Measurements from ENCODE around the gene ATP5ME.

ATP5ME gene

DNA sequence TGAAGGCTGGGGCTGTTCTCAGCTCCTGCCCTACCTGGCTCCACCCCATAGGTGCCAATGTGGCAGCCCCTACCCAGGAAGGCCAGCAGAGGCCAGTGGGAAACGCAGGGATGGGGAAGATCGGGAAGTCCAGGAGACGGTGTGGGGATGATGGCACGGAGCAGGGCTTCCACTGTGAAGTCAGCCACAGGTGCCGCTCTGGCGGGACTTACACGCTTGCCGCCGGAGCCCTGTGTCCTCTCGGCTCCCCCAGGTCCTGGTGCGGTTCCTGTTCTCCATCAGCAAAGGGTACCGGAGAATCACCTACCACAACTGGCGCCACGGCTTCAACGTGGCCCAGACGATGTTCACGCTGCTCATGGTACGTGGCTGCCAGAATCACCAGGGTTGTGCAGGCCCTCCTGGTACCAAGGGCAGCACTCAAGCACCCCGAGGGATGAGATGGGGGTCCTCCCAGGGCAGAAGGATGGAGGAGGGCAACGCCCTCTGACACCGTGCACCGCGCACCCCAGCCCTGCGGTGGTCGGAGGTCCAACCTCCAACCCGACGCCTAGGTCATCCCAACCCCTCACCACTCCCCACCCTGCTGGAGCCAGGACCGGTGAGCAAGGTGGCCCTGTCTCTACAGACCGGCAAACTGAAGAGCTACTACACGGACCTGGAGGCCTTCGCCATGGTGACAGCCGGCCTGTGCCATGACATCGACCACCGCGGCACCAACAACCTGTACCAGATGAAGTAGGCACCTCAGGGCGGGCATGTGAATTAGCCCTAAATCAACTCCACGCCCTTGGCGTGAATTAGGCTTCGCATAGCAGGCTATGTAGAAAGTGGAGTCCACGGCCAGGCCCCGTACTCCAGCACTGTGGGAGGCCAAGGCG lies 12.0 kb downstream of the ATP5ME start:
- no peak overlapping the region for H3K4me3 ChIP-seq (replicated peaks in 1 of 2; ENCODE audit: low read depth in 2 of 2, low read length in 2 of 2)
- DNase-seq (ENCODE audit: low read depth in 2 of 2) = no peak
- TF ChIP-seq, protein P1, sequence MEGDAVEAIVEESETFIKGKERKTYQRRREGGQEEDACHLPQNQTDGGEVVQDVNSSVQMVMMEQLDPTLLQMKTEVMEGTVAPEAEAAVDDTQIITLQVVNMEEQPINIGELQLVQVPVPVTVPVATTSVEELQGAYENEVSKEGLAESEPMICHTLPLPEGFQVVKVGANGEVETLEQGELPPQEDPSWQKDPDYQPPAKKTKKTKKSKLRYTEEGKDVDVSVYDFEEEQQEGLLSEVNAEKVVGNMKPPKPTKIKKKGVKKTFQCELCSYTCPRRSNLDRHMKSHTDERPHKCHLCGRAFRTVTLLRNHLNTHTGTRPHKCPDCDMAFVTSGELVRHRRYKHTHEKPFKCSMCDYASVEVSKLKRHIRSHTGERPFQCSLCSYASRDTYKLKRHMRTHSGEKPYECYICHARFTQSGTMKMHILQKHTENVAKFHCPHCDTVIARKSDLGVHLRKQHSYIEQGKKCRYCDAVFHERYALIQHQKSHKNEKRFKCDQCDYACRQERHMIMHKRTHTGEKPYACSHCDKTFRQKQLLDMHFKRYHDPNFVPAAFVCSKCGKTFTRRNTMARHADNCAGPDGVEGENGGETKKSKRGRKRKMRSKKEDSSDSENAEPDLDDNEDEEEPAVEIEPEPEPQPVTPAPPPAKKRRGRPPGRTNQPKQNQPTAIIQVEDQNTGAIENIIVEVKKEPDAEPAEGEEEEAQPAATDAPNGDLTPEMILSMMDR (IDR thresholded peaks at IDR 0.05; ENCODE audit: low read depth, low read length) = no peak

DNA sequence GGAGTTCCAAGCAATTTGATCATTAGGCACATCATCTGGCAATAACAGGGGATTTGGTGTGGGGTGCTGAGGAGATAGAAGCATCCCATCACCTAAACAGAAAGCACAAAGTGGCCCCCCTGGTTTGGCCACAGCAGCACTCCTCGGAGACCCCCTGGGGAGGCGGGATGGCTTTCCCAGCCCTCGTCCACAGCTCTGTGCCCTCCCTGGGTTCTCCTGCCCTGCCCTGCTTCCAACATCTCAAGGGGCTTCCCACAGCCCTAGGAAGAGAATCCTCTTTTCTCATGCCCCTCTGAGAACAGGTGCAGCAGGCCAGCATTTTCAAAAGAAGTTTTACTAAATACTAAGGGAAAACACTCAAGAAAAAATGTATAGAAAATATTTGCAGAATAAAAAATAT lies 12.8 kb downstream of the ATP5ME start:
- TF ChIP-seq, protein P1 (IDR thresholded peaks at IDR 0.05; ENCODE audit: low read depth, low read length) = no peak
- DNase-seq (ENCODE audit: low read depth in 2 of 2) = no peak
- H3K4me3 ChIP-seq (replicated peaks in 1 of 2; ENCODE audit: low read depth in 2 of 2, low read length in 2 of 2) = no peak overlapping the region

DNA sequence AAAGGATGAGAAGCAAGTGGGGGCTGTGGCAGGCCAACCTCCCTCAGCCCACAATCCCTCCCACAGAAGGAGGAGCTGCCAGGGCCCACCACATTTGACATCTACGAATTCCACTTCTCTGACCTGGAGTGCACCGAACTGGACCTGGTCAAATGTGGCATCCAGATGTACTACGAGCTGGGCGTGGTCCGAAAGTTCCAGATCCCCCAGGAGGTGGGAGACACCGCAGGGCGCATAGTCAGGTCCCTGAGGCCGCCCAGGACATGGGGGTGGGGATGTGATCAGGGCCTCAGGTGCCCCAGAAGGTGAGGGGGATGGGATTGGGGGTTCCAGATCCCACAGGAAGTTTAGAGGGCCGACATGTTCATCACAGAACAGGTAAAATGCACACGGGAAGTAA lies 13.7 kb downstream of the ATP5ME start:
- no peak for DNase-seq (ENCODE audit: low read depth in 2 of 2)
- TF ChIP-seq, protein P1 (IDR thresholded peaks at IDR 0.05; ENCODE audit: low read depth, low read length) = no peak

DNA sequence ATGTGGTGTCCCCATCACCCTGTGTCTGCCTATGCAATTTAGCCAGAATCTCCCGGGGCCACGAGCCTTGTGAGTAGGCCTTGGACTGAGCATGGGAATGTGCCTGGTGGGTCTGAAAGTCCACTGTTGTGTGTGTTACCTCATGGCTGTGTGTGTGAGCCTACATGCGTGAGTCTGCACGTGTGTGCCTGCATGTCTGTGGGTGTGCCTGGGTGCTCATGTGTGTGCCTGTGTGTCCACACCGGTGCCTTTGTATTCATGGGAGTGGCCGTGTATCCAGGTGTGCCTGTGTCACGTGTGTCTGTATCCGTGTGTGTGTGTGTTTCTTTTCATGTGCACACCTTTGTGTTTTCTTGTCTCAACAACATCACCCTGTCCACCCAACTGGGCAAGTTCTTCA lies 14.2 kb downstream of the ATP5ME start:
- no peak for DNase-seq (ENCODE audit: low read depth in 2 of 2)
- no peak overlapping the region for H3K4me3 ChIP-seq (replicated peaks in 1 of 2; ENCODE audit: low read depth in 2 of 2, low read length in 2 of 2)
- TF ChIP-seq, protein P1 (IDR thresholded peaks at IDR 0.05; ENCODE audit: low read depth, low read length) = no peak

More for the DNA sequence above, 13.7 kb downstream of the ATP5ME start:
- H3K4me3 ChIP-seq (replicated peaks in 1 of 2; ENCODE audit: low read depth in 2 of 2, low read length in 2 of 2) = no peak overlapping the region

DNA sequence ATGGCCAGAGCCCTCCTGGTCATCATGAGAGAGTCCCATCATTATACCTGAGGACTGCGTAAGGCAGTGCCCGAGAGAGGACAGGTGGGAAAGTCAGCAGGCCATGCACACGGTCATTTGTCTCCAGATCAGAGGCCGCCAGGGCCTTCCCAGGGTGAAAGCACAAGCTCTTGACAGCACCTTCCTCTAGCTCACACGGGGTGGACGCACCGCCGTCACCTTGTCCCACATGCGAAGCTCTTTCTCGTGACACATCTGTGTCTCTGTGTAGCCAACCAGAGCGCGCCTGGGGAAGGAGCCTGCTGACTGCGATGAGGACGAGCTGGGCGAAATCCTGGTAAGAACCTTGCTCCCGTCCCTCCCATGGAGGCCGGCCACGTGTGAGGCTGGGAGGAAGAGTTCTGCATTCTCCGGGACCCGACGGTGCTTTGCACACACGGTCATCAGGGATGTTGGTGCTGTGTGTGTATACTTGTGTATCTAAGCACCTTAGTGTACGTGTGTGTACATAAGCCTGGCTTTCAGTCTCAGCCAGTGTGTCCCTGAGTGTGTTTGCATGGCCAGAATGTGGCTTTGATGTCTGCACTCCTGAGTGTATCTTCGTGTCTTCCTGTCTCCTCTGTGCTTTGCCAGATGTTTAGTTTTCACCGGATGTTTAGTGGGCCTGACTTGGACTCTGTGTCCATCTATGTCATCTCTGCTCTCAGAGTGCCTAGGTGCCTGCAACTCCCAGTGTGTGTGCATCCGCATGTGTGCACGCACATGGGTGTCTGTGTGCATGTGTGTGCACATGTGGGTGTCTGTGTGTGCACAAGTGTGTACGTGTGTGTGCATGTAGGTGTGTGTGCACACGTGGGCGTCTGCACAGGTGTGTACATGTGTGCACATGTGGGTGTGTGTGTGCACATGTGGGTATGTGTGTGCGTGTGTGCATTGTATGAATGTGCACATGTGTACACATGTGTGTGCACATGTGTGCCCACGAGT lies 15.1 kb downstream of the ATP5ME start:
- DNase-seq (ENCODE audit: low read depth in 2 of 2) = no peak
- TF ChIP-seq, protein P1 (IDR thresholded peaks at IDR 0.05; ENCODE audit: low read depth, low read length) = no peak

DNA sequence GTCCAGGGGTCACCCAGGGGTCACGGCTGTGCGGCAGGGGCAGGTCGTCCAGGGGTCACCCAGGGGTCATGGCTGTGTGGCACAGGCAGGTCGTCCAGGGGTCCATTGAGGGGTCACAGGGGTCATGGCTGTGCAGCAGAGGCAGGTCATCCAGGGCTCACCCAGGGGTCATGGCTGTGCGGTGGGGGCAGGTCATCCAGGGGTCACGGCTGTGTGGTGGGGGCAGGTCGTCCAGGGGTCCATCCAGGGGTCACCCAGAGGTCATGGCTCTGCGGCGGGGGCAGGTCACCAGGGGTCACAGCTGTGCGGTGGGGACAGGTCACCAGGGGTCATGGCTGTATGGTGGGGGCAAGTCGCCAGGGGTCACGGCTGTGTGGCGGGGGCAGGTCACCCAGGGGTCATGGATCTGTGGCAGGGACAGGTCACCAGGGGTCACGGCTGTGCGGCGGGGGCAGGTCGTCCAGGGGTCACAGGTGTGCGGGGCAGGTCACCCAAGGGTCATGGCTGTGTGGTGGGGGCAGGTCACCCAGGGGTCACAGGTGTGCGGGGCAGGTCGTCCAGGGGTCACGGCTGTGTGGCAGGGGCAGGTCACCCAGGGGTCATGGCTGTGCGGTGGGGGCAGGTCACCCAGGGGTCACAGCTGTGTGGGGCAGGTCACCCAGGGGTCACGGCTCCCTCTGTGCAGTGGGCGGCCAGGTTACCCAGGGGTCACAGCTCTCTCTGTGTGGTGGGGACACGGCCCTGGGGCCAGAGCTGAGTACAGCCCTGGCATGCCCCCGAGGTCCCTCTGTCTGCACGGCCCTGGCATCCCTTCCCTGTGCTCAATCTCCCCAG lies 16.0 kb downstream of the ATP5ME start:
- TF ChIP-seq, protein P1 (IDR thresholded peaks at IDR 0.05; ENCODE audit: low read depth, low read length) = no peak
- DNase-seq (ENCODE audit: low read depth in 2 of 2) = no peak
- H3K4me3 ChIP-seq (replicated peaks in 1 of 2; ENCODE audit: low read depth in 2 of 2, low read length in 2 of 2) = no peak overlapping the region

More for the DNA sequence above, 15.1 kb downstream of the ATP5ME start:
- no peak overlapping the region for H3K4me3 ChIP-seq (replicated peaks in 1 of 2; ENCODE audit: low read depth in 2 of 2, low read length in 2 of 2)

Data from cardiac fibroblast (primary cell).